ENCODE data around the gene LRP1B.

Gene LRP1B

DNA sequence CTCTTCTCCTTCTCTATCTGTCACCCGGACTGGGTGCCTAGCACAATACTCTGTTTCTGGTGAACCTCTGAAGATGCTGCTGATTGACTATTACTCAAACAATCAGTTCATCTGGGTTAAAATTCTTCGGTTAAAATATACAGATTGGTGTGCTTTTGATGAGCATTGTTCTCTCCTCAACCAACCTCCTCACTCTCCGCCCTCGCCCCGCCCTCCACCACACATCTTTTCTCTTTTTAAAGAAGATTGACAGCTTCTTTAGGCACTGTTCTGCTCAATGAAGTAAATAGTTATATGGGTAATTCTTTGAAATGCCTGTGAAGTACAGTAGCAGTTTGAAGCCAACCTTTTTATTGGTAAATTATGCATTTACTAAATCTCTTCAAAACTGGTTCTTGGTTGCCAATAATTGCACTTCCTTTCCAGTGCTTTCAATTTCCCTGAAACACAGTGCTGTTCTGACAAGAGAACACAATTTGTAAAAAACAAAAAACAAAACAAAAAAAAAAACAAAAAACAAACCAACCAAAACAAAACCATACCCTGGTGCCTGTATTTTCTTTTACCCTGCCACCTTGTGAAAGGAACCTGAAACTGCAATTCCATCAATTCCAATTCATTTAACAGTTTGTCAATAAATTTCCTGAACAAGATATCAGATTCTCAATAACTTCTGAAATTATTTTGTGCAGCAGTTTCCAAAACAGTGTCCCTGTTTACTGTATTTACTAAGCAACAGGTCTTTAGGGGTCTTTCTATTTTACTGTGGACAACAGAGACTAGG, 188.6 kb downstream of the LRP1B start:
- no peak overlapping the region for H3K27ac ChIP-seq (ENCODE audit: low read depth, low read length, poor library complexity, severe bottlenecking)
- H3K4me1 ChIP-seq (ENCODE audit: insufficient read depth, low read length, severe bottlenecking) = no peaks in the 10 kb centered on the region
- no peaks in the 10 kb centered on the region for H3K9me2 ChIP-seq (ENCODE audit: low read depth, low read length)
- H3K79me2 ChIP-seq (ENCODE audit: insufficient read depth, low read length) = no peaks in the 10 kb centered on the region
- no peaks in the 10 kb centered on the region for H3F3A ChIP-seq (ENCODE audit: insufficient read depth, low read length)
- H4K20me1 ChIP-seq (ENCODE audit: insufficient read depth, low read length) = no peaks in the 10 kb centered on the region
- no peak overlapping the region for H3K4me3 ChIP-seq (ENCODE audit: low read depth, low read length, poor library complexity, severe bottlenecking)
- H3K27me3 ChIP-seq (ENCODE audit: insufficient read depth, low read length) = no peaks in the 10 kb centered on the region
- H3K36me3 ChIP-seq (ENCODE audit: insufficient read depth, low read length) = no peaks in the 10 kb centered on the region
- H3K9me3 ChIP-seq (ENCODE audit: low read length) = 0 out of 2 replicates have a peak, but pooled peaks cover 3% of the 10 kb centered on the region
- H2AFZ ChIP-seq (ENCODE audit: low read length) = no peak overlapping the region
- no peak overlapping the region for H3K9ac ChIP-seq (ENCODE audit: low read length)
- TF ChIP-seq CTCF (IDR thresholded peaks at IDR 0.05; ENCODE audit: low read length) (peak; percentile 11; the same call in 1 of the 2 replicates), EZH2 (IDR thresholded peaks at IDR 0.05; ENCODE audit: borderline replicate concordance, low read length) (no peak)
- no peak overlapping the region for H3K4me2 ChIP-seq (ENCODE audit: low read length)

DNA sequence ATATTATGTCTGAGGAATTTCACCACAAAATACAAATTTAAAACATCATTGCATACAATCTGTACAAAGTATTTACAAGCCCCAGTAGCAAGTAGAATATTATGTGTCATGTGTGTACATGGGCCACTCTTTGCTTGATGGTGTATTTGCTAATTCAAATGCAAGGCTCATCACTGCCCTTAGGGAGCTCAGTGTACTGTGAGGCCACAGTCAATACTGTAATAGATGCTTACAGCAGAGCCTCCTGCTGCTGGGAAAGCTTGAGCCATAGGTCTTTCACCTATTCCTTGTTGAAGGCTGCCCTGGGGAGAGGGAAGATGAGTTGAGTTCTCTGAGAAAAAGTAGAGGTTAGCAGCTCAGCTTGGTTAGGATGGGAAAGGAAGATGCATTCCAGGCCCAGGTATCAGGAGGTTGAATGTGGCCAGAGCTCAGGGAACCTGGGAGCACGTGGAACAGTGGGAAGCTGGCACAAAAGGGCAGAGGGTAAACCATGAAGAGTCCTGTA, 189.6 kb downstream of the LRP1B start:
- Histone ChIP-seq H3K27me3 (ENCODE audit: insufficient read depth, low read length) (no peaks in the 10 kb centered on the region), H2AFZ (ENCODE audit: low read length) (no peak overlapping the region), H3K4me2 (ENCODE audit: low read length) (no peak overlapping the region), H4K20me1 (ENCODE audit: insufficient read depth, low read length) (no peaks in the 10 kb centered on the region), H3K9me2 (ENCODE audit: low read depth, low read length) (no peaks in the 10 kb centered on the region), H3K4me3 (ENCODE audit: low read depth, low read length, poor library complexity, severe bottlenecking) (no peak overlapping the region), H3K79me2 (ENCODE audit: insufficient read depth, low read length) (no peaks in the 10 kb centered on the region), H3F3A (ENCODE audit: insufficient read depth, low read length) (no peaks in the 10 kb centered on the region), H3K4me1 (ENCODE audit: insufficient read depth, low read length, severe bottlenecking) (no peaks in the 10 kb centered on the region), H3K9me3 (ENCODE audit: low read length) (0 out of 2 replicates have a peak, but pooled peaks cover 3% of the 10 kb centered on the region), H3K36me3 (ENCODE audit: insufficient read depth, low read length) (no peaks in the 10 kb centered on the region), H3K9ac (ENCODE audit: low read length) (no peak overlapping the region), H3K27ac (ENCODE audit: low read depth, low read length, poor library complexity, severe bottlenecking) (no peak overlapping the region)
- TF ChIP-seq EZH2 (IDR thresholded peaks at IDR 0.05; ENCODE audit: borderline replicate concordance, low read length) (no peak), CTCF (IDR thresholded peaks at IDR 0.05; ENCODE audit: low read length) (no peak)

GRCh38 chr2:141940709-141941108, 190.1 kb downstream of the LRP1B start:
- no peak overlapping the region for H3K4me2 ChIP-seq (ENCODE audit: low read length)
- no peaks in the 10 kb centered on the region for H3K4me1 ChIP-seq (ENCODE audit: insufficient read depth, low read length, severe bottlenecking)
- H3F3A ChIP-seq (ENCODE audit: insufficient read depth, low read length) = no peaks in the 10 kb centered on the region
- H3K4me3 ChIP-seq (ENCODE audit: low read depth, low read length, poor library complexity, severe bottlenecking) = no peak overlapping the region
- H3K9me2 ChIP-seq (ENCODE audit: low read depth, low read length) = no peaks in the 10 kb centered on the region
- H3K27me3 ChIP-seq (ENCODE audit: insufficient read depth, low read length) = no peaks in the 10 kb centered on the region
- no peak overlapping the region for H3K9ac ChIP-seq (ENCODE audit: low read length)
- H3K9me3 ChIP-seq (ENCODE audit: low read length) = 0 out of 2 replicates have a peak, but pooled peaks cover 3% of the 10 kb centered on the region
- H3K36me3 ChIP-seq (ENCODE audit: insufficient read depth, low read length) = no peaks in the 10 kb centered on the region
- H3K79me2 ChIP-seq (ENCODE audit: insufficient read depth, low read length) = no peaks in the 10 kb centered on the region
- no peak overlapping the region for H2AFZ ChIP-seq (ENCODE audit: low read length)
- no peaks in the 10 kb centered on the region for H4K20me1 ChIP-seq (ENCODE audit: insufficient read depth, low read length)
- H3K27ac ChIP-seq (ENCODE audit: low read depth, low read length, poor library complexity, severe bottlenecking) = no peak overlapping the region
- no peak for TF ChIP-seq EZH2 (IDR thresholded peaks at IDR 0.05; ENCODE audit: borderline replicate concordance, low read length)
- no peak for TF ChIP-seq CTCF (IDR thresholded peaks at IDR 0.05; ENCODE audit: low read length)
